Fibroblast of the aortic adventitia (primary cell): ENCODE measurements around the gene BCL7B. TPM values are rescaled to one million over a fixed set of nuclear protein-coding genes. Genes with fewer than 3 reads are reported as not detected.
"Not testable (repeated sequence)": the region's sequence is repeated elsewhere in the genome, so short reads cannot be mapped to it uniquely, and the experiment has no call there.

Experiments
- DNase-seq: peaks from one replicate; pipeline ENCODE4 v3.0.0-alpha.2; 2010; ENCODE audit warnings: low read depth
- H3K4me3 ChIP-seq: 2 replicates; pipeline ENCODE4 v1.5.1; 2011; ENCODE audit warnings: low read depth, mild to moderate bottlenecking, control low read depth, low read length, moderate library complexity
- total RNA-seq: library from RNA; depleted of rRNA; stranded (reverse); fragments of >200 nt; gene quantifications from 2 replicates; pipeline ENCODE4 v1.2.3, GENCODE V29; 2012; ENCODE audit warnings: low replicate concordance
- TF ChIP-seq, protein P1 (sequence below): IDR thresholded peaks from 2 replicates; pipeline ENCODE4 v1.5.1; 2011; ENCODE audit warnings: mild to moderate bottlenecking, low read length, control low read depth, inconsistent platforms; ENCODE audit not compliant: insufficient read depth

The BCL7B gene
- total RNA-seq, 1 donor: 34.2 TPM

- TF ChIP-seq, protein P1, sequence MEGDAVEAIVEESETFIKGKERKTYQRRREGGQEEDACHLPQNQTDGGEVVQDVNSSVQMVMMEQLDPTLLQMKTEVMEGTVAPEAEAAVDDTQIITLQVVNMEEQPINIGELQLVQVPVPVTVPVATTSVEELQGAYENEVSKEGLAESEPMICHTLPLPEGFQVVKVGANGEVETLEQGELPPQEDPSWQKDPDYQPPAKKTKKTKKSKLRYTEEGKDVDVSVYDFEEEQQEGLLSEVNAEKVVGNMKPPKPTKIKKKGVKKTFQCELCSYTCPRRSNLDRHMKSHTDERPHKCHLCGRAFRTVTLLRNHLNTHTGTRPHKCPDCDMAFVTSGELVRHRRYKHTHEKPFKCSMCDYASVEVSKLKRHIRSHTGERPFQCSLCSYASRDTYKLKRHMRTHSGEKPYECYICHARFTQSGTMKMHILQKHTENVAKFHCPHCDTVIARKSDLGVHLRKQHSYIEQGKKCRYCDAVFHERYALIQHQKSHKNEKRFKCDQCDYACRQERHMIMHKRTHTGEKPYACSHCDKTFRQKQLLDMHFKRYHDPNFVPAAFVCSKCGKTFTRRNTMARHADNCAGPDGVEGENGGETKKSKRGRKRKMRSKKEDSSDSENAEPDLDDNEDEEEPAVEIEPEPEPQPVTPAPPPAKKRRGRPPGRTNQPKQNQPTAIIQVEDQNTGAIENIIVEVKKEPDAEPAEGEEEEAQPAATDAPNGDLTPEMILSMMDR: no peak
- H3K4me3 ChIP-seq: no peak overlapping the region
- DNase-seq: no peak
Observed at GRCh38 chr7:73570977-73571376, 13.5 kb upstream of the BCL7B start.

DNA sequence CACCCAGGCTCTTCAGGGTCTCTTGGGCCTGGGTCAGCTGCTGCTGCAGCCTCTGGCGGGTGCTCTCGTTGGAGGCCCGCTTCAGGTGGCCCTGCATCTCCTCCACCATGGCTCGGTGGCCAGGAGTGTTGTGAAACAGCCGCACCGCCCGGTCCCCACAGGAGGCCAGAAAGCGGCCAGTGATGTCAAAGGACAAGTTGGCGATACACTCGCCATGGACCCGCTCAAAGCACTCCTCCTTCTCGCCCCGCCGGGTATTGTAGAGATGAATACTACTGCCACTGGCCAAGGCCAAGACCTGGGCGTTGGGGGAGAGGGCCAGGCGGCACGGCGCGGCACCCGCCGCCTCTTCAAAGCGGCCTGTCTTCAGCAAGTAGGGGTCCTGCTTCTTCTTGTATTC is 13.0 kb upstream of the BCL7B start:
- TF ChIP-seq, protein P1: no peak
- no peak overlapping the region for H3K4me3 ChIP-seq
- DNase-seq: no peak

GRCh38 chr7:73569042-73569608 is 11.6 kb upstream of the BCL7B start:
- no peak for DNase-seq
- no peak overlapping the region for H3K4me3 ChIP-seq
- TF ChIP-seq, protein P1: no peak

DNA sequence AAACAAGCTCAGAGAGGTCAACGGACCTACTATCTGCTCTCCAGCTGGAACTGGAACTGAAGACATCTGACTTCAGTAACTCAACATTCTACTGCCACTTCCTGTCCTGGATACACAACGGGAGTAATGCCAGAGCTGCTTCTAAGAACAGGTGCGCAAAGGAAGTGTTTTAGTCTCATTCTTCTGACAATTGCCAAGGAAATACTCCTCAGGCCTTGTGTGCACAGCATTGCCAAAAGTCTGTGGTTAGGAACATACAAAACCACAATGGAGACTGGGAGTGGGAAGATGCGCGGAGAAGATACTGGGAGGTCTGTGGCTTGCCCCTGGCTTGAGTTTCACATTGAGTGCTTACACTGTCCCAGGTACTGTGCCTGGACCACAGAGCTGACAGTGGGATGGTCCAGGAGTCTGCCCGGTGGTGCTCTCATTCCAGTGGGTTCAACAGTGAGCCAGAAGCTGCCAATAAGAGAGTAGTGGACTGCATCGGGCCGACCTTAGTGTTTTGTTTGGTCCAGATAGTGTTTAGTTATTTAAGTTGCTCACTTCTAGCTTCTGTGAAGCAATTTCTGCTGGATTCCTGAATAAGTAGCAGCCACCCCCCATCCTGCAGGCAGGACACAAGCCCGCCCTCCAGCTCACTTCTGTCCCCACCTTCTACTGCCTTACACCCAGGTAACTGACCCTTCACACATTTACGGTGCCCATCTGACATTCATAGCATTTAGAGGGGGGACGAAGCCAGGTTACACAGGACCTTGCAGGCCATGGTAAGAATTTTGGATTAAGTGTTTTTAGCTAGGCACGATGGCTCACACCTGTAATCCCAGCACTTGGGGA is 10.6 kb upstream of the BCL7B start:
- TF ChIP-seq, protein P1: no peak
- DNase-seq: no peak
- no peak overlapping the region for H3K4me3 ChIP-seq

DNA sequence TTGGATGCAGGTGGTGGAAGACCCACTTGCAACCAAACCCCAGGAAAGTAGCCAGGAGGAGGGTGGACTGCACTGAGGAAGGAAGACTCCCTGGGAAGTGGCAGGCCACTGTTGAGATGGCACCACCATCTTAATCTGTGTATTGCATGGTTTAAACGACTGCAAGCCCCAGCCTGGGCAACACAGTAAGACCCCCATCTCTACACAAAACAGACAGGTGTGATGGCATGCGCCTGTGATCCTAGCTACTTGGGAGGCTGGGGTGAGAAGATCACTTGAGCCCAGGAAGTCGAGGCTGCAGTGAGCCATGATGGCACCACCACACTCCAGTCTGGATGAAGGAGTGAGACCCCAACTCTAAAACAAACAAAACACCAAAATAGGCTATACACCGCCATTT is 9.7 kb upstream of the BCL7B start:
- H3K4me3 ChIP-seq: no peak overlapping the region
- no peak for DNase-seq
- TF ChIP-seq, protein P1: no peak

- DNase-seq, H3K4me3 ChIP-seq: not testable (repeated sequence)
Observed at GRCh38 chr7:73566431-73566830, 8.9 kb upstream of the BCL7B start.

- TF ChIP-seq, protein P1: no peak
- DNase-seq: no peak
- H3K4me3 ChIP-seq: no peak overlapping the region
Observed at GRCh38 chr7:73565675-73566340, 8.3 kb upstream of the BCL7B start.
